Body of pancreas (tissue), 4 donors: ENCODE measurements around the gene TMED5. TPM values are rescaled to one million over a fixed set of nuclear protein-coding genes. Genes with fewer than 3 reads are reported as not detected.

Source experiments
- ATAC-seq: fragments of 150-250 bp; one replicate; pipeline ENCODE4 v1.9.1; 2016
- DNase-seq, 4 donors: peaks; one replicate each; pipeline ENCODE4 v3.0.0-alpha.2; 2019
- H3K27ac ChIP-seq, 4 donors: fragments of 200-600 bp; sonication (generic); 1 replicate in 3 of 4; 2 replicates in 1 of 4; pipeline versions ENCODE4 v1.5.1 to v1.6.1; 2016 to 2019; ENCODE audit warnings: mild to moderate bottlenecking in 1 of 4, mixed read lengths in 1 of 4, moderate library complexity in 1 of 4
- H3K27me3 ChIP-seq, 2 donors: fragments of 200-600 bp; sonication (generic); one replicate each; pipeline ENCODE4 v1.6.0; 2016; ENCODE audit warnings: mild to moderate bottlenecking in 1 of 2
- H3K36me3 ChIP-seq, 2 donors: fragments of 200-600 bp; sonication (generic); replicated peaks in 1 of 2; 2 replicates each; pipeline ENCODE4 v1.5.1; 2016; ENCODE audit warnings: low read depth in 2 of 2; ENCODE audit not compliant: insufficient read depth in 1 of 2
- H3K4me1 ChIP-seq: fragments of 200-600 bp; sonication (generic); one replicate; pipeline ENCODE4 v1.6.0; 2016
- H3K4me3 ChIP-seq, 2 donors: fragments of 200-600 bp; sonication (generic); 1 replicate in 1 of 2; 2 replicates in 1 of 2; pipeline ENCODE4 v1.5.1; 2016 to 2019
- H3K9me3 ChIP-seq, 3 donors: fragments of 200-600 bp; sonication (generic); 1 replicate in 2 of 3; 2 replicates in 1 of 3; pipeline ENCODE4 v1.5.1; 2016
- CTCF ChIP-seq, 7 experiments: fragments of 450-650 bp in 4 of 7; fragments of 200-600 bp in 3 of 7; sonication (generic) in 3 of 7; IDR thresholded peaks; one replicate each; pipeline ENCODE4 v1.5.1; 2016 to 2019; ENCODE audit warnings: antibody characterized with exemption in 7 of 7
- POLR2A ChIP-seq, 3 donors: fragments of 450-650 bp; IDR thresholded peaks; one replicate each; pipeline ENCODE4 v1.6.1; 2016; ENCODE audit warnings: antibody characterized with exemption in 3 of 3, mild to moderate bottlenecking in 2 of 3
- WGBS, 2 donors: methylation state at CpG; one replicate each; pipeline ENCODE4 v1.1.5; 2017; 5-methylcytosine and 5-hydroxymethylcytosine counted together
- intact Hi-C: fragments of 100-400 bp; cut with DNase I; formaldehyde crosslinking; loops from one replicate; pipeline ENCODE4 v1.15.1; 2023
- total RNA-seq, 2 donors: library from RNA; depleted of rRNA; stranded (reverse); fragments of >200 nt; gene quantifications; one replicate each; pipeline ENCODE4 v1.1.0, GENCODE V29; 2016

TMED5 gene
- total RNA-seq, 2 donors from 2014 or later: 31.1 to 31.3 TPM

DNA sequence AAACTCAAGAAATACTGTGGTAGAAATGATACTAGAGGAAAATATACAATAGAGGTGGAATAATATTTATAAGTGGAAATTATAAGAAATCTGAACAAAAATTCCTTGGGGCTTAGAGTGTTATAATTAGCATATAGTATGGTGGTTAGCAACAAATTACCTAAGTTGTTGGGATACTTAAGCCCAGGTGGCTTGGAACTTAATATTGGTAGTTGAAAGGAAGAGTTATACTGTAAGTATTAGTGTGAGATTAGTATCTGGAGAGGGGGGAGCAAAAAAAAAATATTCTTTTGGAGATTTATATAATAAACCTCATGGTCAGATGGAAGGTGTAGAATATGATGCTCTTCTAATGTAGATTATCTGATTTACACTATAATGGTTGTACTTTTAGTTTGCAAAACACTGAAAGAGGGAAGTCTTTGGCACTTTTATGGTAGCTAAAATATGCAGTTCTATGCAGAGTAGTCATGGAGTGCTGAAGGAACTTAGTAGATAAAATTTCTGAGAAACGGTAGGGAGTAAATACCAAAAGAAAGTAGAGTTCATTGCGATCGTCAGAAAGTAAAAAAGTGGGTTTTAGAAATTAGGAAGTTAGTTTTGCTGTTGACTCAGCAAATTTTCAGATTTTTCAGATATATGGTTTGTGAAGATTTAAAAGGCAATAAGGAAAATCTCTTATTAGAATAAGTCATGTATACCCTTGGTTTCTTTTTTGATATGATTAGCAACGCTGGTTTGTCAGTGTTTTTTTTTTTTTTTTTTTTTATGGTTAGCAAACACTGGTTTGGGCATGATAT is 55.5 kb downstream of the TMED5 start:
- Histone ChIP-seq H3K4me3 (no peak overlapping the region), H3K36me3 (peaks cover 0 to 2% of the 10 kb centered on the region in 2 donors), H3K4me1 (peaks cover 9% of the 10 kb centered on the region), H3K9me3 (no peaks in the 10 kb centered on the region), H3K27ac (no peak overlapping the region), H3K27me3 (no peaks in the 10 kb centered on the region)
- no peak for ATAC-seq
- 55 to 78% methylated on average over 4 of the region's 4 CpGs for WGBS, 2 donors
- TF ChIP-seq POLR2A (IDR thresholded peaks at IDR 0.05) (no peak), CTCF (IDR thresholded peaks at IDR 0.05) (no peak)
- DNase-seq: no peak
- intact Hi-C loops: no loop called here

DNA sequence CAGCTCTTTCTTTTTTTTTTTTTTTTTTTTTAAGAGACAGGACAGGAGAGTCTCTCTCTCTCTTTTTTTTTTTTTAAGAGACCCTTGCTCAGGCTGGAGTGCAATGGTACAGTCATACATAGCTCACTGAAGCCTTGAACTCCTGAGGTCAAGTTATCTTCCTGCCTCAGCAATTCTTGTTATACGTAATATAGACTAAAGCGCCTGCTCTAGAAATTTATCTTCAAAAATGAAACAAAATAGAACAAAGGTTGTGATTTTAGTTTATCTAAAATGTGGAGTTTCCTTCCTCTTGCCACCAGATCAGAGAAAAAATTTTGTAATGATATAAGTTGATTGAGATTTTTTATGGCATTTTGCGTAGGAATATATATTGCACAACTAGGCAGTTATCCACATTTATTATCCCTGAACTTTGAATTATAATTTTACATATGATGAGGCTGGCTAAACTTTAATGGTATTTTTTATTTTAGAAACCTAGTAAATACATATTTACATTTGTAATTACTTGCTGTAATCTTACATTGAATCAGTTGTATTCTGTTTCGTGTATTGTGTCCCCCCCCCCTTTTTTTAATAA is 56.9 kb downstream of the TMED5 start:
- H3K36me3 ChIP-seq: peaks cover 0 to 3% of the 10 kb centered on the region in 2 donors
- DNase-seq (no peak), ATAC-seq (no peak)
- TF ChIP-seq POLR2A (IDR thresholded peaks at IDR 0.05) (no peak), CTCF (IDR thresholded peaks at IDR 0.05) (no peak)
- H3K9me3 ChIP-seq: no peaks in the 10 kb centered on the region
- 91 to 92% methylated on average over 4 of the region's 4 CpGs for WGBS, 2 donors
- no peaks in the 10 kb centered on the region for H3K4me1 ChIP-seq
- H3K27ac ChIP-seq: no peak overlapping the region
- no peak overlapping the region for H3K4me3 ChIP-seq
- H3K27me3 ChIP-seq: no peaks in the 10 kb centered on the region
- intact Hi-C loops: no loop called here

GRCh38 chr1:93120614-93121013 is 59.6 kb downstream of the TMED5 start:
- Histone ChIP-seq H3K27ac (no peak overlapping the region), H3K4me1 (no peaks in the 10 kb centered on the region), H3K9me3 (no peaks in the 10 kb centered on the region), H3K36me3 (peaks cover 0 to 6% of the 10 kb centered on the region in 2 donors), H3K4me3 (no peak overlapping the region), H3K27me3 (no peaks in the 10 kb centered on the region)
- ATAC-seq (no peak), DNase-seq (no peak)
- no peak for TF ChIP-seq CTCF (IDR thresholded peaks at IDR 0.05)
- TF ChIP-seq POLR2A (IDR thresholded peaks at IDR 0.05): no peak
- intact Hi-C loops: no loop called here

DNA sequence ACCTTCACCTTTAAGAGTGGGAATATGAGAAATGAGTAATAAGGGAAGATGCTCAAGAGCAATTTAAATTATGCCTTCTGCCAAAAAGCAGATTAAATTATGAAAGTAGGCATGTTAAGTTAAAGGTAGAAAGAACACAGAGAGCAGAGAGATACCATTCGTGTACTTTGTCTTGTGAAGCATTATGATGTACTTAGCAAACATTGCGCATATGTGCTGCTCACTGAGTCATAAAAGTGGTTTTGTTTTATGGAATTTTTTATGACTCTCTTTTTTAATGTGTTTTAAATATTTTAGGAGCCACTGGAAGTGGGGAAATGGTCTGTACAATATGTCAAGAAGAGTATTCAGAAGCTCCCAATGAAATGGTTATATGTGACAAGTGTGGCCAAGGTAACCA is 65.8 kb downstream of the TMED5 start:
- 94 to 95% methylated on average over 2 of the region's 2 CpGs for WGBS, 2 donors
- no peaks in the 10 kb centered on the region for H3K9me3 ChIP-seq
- no peak overlapping the region for H3K27ac ChIP-seq
- DNase-seq (no peak), ATAC-seq (no peak)
- no peak for TF ChIP-seq POLR2A (IDR thresholded peaks at IDR 0.05)
- TF ChIP-seq CTCF (IDR thresholded peaks at IDR 0.05): no peak
- H3K27me3 ChIP-seq: no peaks in the 10 kb centered on the region
- H3K36me3 ChIP-seq: peaks cover 0 to 8% of the 10 kb centered on the region in 2 donors
- peaks cover 9% of the 10 kb centered on the region for H3K4me1 ChIP-seq
- no peak overlapping the region for H3K4me3 ChIP-seq
- intact Hi-C loops: no loop called here
